Measurements from ENCODE around the gene CHFR.

GRCh38 chr12:132784580-132784979, 102.8 kb downstream of the CHFR start:
- no peak for TF ChIP-seq POLR2A (IDR thresholded peaks at IDR 0.05)
- TF ChIP-seq, protein P1, sequence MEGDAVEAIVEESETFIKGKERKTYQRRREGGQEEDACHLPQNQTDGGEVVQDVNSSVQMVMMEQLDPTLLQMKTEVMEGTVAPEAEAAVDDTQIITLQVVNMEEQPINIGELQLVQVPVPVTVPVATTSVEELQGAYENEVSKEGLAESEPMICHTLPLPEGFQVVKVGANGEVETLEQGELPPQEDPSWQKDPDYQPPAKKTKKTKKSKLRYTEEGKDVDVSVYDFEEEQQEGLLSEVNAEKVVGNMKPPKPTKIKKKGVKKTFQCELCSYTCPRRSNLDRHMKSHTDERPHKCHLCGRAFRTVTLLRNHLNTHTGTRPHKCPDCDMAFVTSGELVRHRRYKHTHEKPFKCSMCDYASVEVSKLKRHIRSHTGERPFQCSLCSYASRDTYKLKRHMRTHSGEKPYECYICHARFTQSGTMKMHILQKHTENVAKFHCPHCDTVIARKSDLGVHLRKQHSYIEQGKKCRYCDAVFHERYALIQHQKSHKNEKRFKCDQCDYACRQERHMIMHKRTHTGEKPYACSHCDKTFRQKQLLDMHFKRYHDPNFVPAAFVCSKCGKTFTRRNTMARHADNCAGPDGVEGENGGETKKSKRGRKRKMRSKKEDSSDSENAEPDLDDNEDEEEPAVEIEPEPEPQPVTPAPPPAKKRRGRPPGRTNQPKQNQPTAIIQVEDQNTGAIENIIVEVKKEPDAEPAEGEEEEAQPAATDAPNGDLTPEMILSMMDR (IDR thresholded peaks at IDR 0.05), result no peak
